ENCODE measurements around the gene ADAMTS17. TPM values are rescaled to one million over a fixed set of nuclear protein-coding genes. Genes with fewer than 3 reads are reported as not detected.
A peak's percentile ranks its signal among the peaks of the same experiment; 100 is the strongest.

Gene ADAMTS17
- total and polyA plus RNA-seq, 9 donors = 3.1 to 8.2 (median 5.2) TPM

- Histone ChIP-seq H3K27me3 (ENCODE audit: control insufficient read depth, insufficient read depth, low read length) (no peaks in the 10 kb centered on the region), H3K36me3 (ENCODE audit: control insufficient read depth, insufficient read depth, low read length) (no peaks in the 10 kb centered on the region), H3K4me3 (ENCODE audit: low read length) (no peak overlapping the region), H3K4me1 (ENCODE audit: control insufficient read depth, insufficient read depth, low read length) (no peaks in the 10 kb centered on the region), H3K9me3 (replicated peaks; ENCODE audit: control insufficient read depth, low read depth, low read length) (no peaks in the 10 kb centered on the region), H3K27ac (ENCODE audit: low read length) (no peak overlapping the region)
- WGBS (ENCODE audit: insufficient coverage) = 90% methylated on average over 10 of the region's 11 CpGs
- DNase-seq = no peak
These were observed 180.8 kb downstream of the ADAMTS17 start for GRCh38 chr15:100160953-100161352.

- no peaks in the 10 kb centered on the region for H3K27me3 ChIP-seq (ENCODE audit: control insufficient read depth, insufficient read depth, low read length)
- no peaks in the 10 kb centered on the region for H3K4me1 ChIP-seq (ENCODE audit: control insufficient read depth, insufficient read depth, low read length)
- H3K36me3 ChIP-seq (ENCODE audit: control insufficient read depth, insufficient read depth, low read length) = no peaks in the 10 kb centered on the region
- H3K27ac ChIP-seq (ENCODE audit: low read length) = no peak overlapping the region
- no peaks in the 10 kb centered on the region for H3K9me3 ChIP-seq (replicated peaks; ENCODE audit: control insufficient read depth, low read depth, low read length)
- DNase-seq = no peak
- 50% methylated on average over 1 of the region's 2 CpGs for WGBS (ENCODE audit: insufficient coverage)
- no peak overlapping the region for H3K4me3 ChIP-seq (ENCODE audit: low read length)
These were observed 182.3 kb downstream of the ADAMTS17 start for GRCh38 chr15:100159436-100159835.

- Histone ChIP-seq H3K27me3 (ENCODE audit: control insufficient read depth, insufficient read depth, low read length) (no peaks in the 10 kb centered on the region), H3K4me3 (ENCODE audit: low read length) (no peak overlapping the region), H3K27ac (ENCODE audit: low read length) (no peak overlapping the region), H3K4me1 (ENCODE audit: control insufficient read depth, insufficient read depth, low read length) (peaks cover 1% of the 10 kb centered on the region), H3K9me3 (replicated peaks; ENCODE audit: control insufficient read depth, low read depth, low read length) (no peaks in the 10 kb centered on the region), H3K36me3 (ENCODE audit: control insufficient read depth, insufficient read depth, low read length) (no peaks in the 10 kb centered on the region)
- 33% methylated on average over 1 of the region's 4 CpGs for WGBS (ENCODE audit: insufficient coverage)
- peak; percentile 18 for DNase-seq
These were observed 183.4 kb downstream of the ADAMTS17 start for GRCh38 chr15:100158356-100158755.

GRCh38 chr15:100156201-100156600 is 185.6 kb downstream of the ADAMTS17 start:
- 90% methylated on average over 4 of the region's 6 CpGs for WGBS (ENCODE audit: insufficient coverage)

GRCh38 chr15:100154338-100154737 is 187.4 kb downstream of the ADAMTS17 start:
- Histone ChIP-seq H3K27ac (ENCODE audit: low read length) (no peak overlapping the region), H3K4me3 (ENCODE audit: low read length) (no peak overlapping the region), H3K27me3 (ENCODE audit: control insufficient read depth, insufficient read depth, low read length) (peaks cover 4% of the 10 kb centered on the region), H3K4me1 (ENCODE audit: control insufficient read depth, insufficient read depth, low read length) (peaks cover 9% of the 10 kb centered on the region), H3K9me3 (replicated peaks; ENCODE audit: control insufficient read depth, low read depth, low read length) (no peaks in the 10 kb centered on the region), H3K36me3 (ENCODE audit: control insufficient read depth, insufficient read depth, low read length) (peaks cover 3% of the 10 kb centered on the region)
- DNase-seq = no peak
- 90% methylated on average over 5 of the region's 8 CpGs for WGBS (ENCODE audit: insufficient coverage)

More at GRCh38 chr15:100156201-100156600, 185.6 kb downstream of the ADAMTS17 start:
- Histone ChIP-seq H3K9me3 (replicated peaks; ENCODE audit: control insufficient read depth, low read depth, low read length) (no peaks in the 10 kb centered on the region), H3K4me1 (ENCODE audit: control insufficient read depth, insufficient read depth, low read length) (peaks cover 9% of the 10 kb centered on the region), H3K27me3 (ENCODE audit: control insufficient read depth, insufficient read depth, low read length) (peaks cover 2% of the 10 kb centered on the region), H3K36me3 (ENCODE audit: control insufficient read depth, insufficient read depth, low read length) (peaks cover 3% of the 10 kb centered on the region), H3K27ac (ENCODE audit: low read length) (no peak overlapping the region), H3K4me3 (ENCODE audit: low read length) (no peak overlapping the region)
- DNase-seq = no peak

GRCh38 chr15:100152463-100152862 is 189.3 kb downstream of the ADAMTS17 start:
- Histone ChIP-seq H3K27ac (ENCODE audit: low read length) (no peak overlapping the region), H3K4me3 (ENCODE audit: low read length) (no peak overlapping the region), H3K27me3 (ENCODE audit: control insufficient read depth, insufficient read depth, low read length) (peaks cover 4% of the 10 kb centered on the region), H3K36me3 (ENCODE audit: control insufficient read depth, insufficient read depth, low read length) (peaks cover 3% of the 10 kb centered on the region), H3K9me3 (replicated peaks; ENCODE audit: control insufficient read depth, low read depth, low read length) (peaks cover 14% of the 10 kb centered on the region), H3K4me1 (ENCODE audit: control insufficient read depth, insufficient read depth, low read length) (peaks cover 9% of the 10 kb centered on the region)
- DNase-seq = no peak
- 77% methylated on average over 7 of the region's 8 CpGs for WGBS (ENCODE audit: insufficient coverage)

- Histone ChIP-seq H3K4me1 (ENCODE audit: control insufficient read depth, insufficient read depth, low read length) (peaks cover 9% of the 10 kb centered on the region), H3K4me3 (ENCODE audit: low read length) (no peak overlapping the region), H3K27ac (ENCODE audit: low read length) (no peak overlapping the region), H3K9me3 (replicated peaks; ENCODE audit: control insufficient read depth, low read depth, low read length) (peaks cover 18% of the 10 kb centered on the region), H3K36me3 (ENCODE audit: control insufficient read depth, insufficient read depth, low read length) (peaks cover 3% of the 10 kb centered on the region), H3K27me3 (ENCODE audit: control insufficient read depth, insufficient read depth, low read length) (peaks cover 4% of the 10 kb centered on the region)
- no peak for DNase-seq
- WGBS (ENCODE audit: insufficient coverage) = 87% methylated on average over 8 of the region's 8 CpGs
These were observed 190.9 kb downstream of the ADAMTS17 start for GRCh38 chr15:100150906-100151305.

GRCh38 chr15:100147828-100148227 is 193.9 kb downstream of the ADAMTS17 start:
- H3K9me3 ChIP-seq (replicated peaks; ENCODE audit: control insufficient read depth, low read depth, low read length) = peaks cover 18% of the 10 kb centered on the region
- DNase-seq = no peak
- H3K4me1 ChIP-seq (ENCODE audit: control insufficient read depth, insufficient read depth, low read length) = peaks cover 14% of the 10 kb centered on the region
- no peak overlapping the region for H3K4me3 ChIP-seq (ENCODE audit: low read length)
- H3K36me3 ChIP-seq (ENCODE audit: control insufficient read depth, insufficient read depth, low read length) = peaks cover 3% of the 10 kb centered on the region
- H3K27me3 ChIP-seq (ENCODE audit: control insufficient read depth, insufficient read depth, low read length) = peaks cover 4% of the 10 kb centered on the region
- no peak overlapping the region for H3K27ac ChIP-seq (ENCODE audit: low read length)
- WGBS (ENCODE audit: insufficient coverage) = 100% methylated on average over 3 of the region's 3 CpGs

- Histone ChIP-seq H3K36me3 (ENCODE audit: control insufficient read depth, insufficient read depth, low read length) (no peaks in the 10 kb centered on the region), H3K27ac (ENCODE audit: low read length) (peak overlapping the region; percentile 15), H3K9me3 (replicated peaks; ENCODE audit: control insufficient read depth, low read depth, low read length) (peaks cover 11% of the 10 kb centered on the region), H3K4me3 (ENCODE audit: low read length) (no peak overlapping the region), H3K4me1 (ENCODE audit: control insufficient read depth, insufficient read depth, low read length) (peaks cover 33% of the 10 kb centered on the region), H3K27me3 (ENCODE audit: control insufficient read depth, insufficient read depth, low read length) (peaks cover 2% of the 10 kb centered on the region)
- DNase-seq = peak; percentile 78
- no CpG with 5 or more reads among the region's 1 CpG for WGBS (ENCODE audit: insufficient coverage)
These were observed 198.4 kb downstream of the ADAMTS17 start for GRCh38 chr15:100143378-100143777.

GRCh38 chr15:100141311-100142001 is 200.3 kb downstream of the ADAMTS17 start:
- Histone ChIP-seq H3K9me3 (replicated peaks; ENCODE audit: control insufficient read depth, low read depth, low read length) (no peaks in the 10 kb centered on the region), H3K27me3 (ENCODE audit: control insufficient read depth, insufficient read depth, low read length) (peaks cover 2% of the 10 kb centered on the region), H3K36me3 (ENCODE audit: control insufficient read depth, insufficient read depth, low read length) (no peaks in the 10 kb centered on the region), H3K27ac (ENCODE audit: low read length) (peak overlapping the region; percentile 85), H3K4me1 (ENCODE audit: control insufficient read depth, insufficient read depth, low read length) (peaks cover 33% of the 10 kb centered on the region), H3K4me3 (ENCODE audit: low read length) (no peak overlapping the region)
- WGBS (ENCODE audit: insufficient coverage) = 23% methylated on average over 6 of the region's 11 CpGs
- peak; percentile 83 for DNase-seq
